GM21447 (cell line): ENCODE measurements around the gene IL21R.
A peak's percentile ranks its signal among the peaks of the same experiment; 100 is the strongest.
"Not testable (repeated sequence)": the region's sequence is repeated elsewhere in the genome, so short reads cannot be mapped to it uniquely, and the experiment has no call there.

ENCODE experiments used
- ATAC-seq: cut with Tn5 transposase; IDR thresholded peaks from one replicate; pipeline ENCODE4 v1.9.1; 2021; ENCODE audit not compliant: unreplicated experiment

The IL21R gene

GRCh38 chr16:27441998-27442397, 40.0 kb downstream of the IL21R start:
- no peak for ATAC-seq

- no peak for ATAC-seq
Observed at GRCh38 chr16:27444015-27444414, 42.0 kb downstream of the IL21R start.

GRCh38 chr16:27444470-27444869, 42.5 kb downstream of the IL21R start:
- no peak for ATAC-seq

GRCh38 chr16:27445502-27446175, 43.7 kb downstream of the IL21R start:
- no peak for ATAC-seq

GRCh38 chr16:27446721-27447120, 44.7 kb downstream of the IL21R start:
- no peak for ATAC-seq

- ATAC-seq, result no peak
Observed at GRCh38 chr16:27447301-27447700, 45.3 kb downstream of the IL21R start.

GRCh38 chr16:27448532-27449433, 46.8 kb downstream of the IL21R start:
- no peak for ATAC-seq

- peak; percentile 51 for ATAC-seq
Observed at GRCh38 chr16:27449434-27450195, 47.6 kb downstream of the IL21R start.

GRCh38 chr16:27450196-27450549, 48.2 kb downstream of the IL21R start:
- ATAC-seq, result peak; percentile 5

- ATAC-seq, result no peak
Observed at GRCh38 chr16:27452569-27453493, 50.9 kb downstream of the IL21R start.

- ATAC-seq, result no peak
Observed at GRCh38 chr16:27453494-27453825, 51.5 kb downstream of the IL21R start.

GRCh38 chr16:27455700-27456099, 53.7 kb downstream of the IL21R start:
- no peak for ATAC-seq

GRCh38 chr16:27457605-27457900, 55.6 kb downstream of the IL21R start:
- ATAC-seq, result not testable (repeated sequence)

- no peak for ATAC-seq
Observed at GRCh38 chr16:27458258-27458657, 56.3 kb downstream of the IL21R start.

GRCh38 chr16:27458987-27459688, 57.2 kb downstream of the IL21R start:
- ATAC-seq, result no peak

GRCh38 chr16:27460213-27460612, 58.2 kb downstream of the IL21R start:
- ATAC-seq, result no peak

GRCh38 chr16:27460663-27461482, 58.9 kb downstream of the IL21R start:
- no peak for ATAC-seq

- ATAC-seq, result no peak
Observed at GRCh38 chr16:27461483-27462171, 59.7 kb downstream of the IL21R start.
